GM06990 (cell line): ENCODE results near the gene ACSM2B.
"Not testable (repeated sequence)": the region's sequence is repeated elsewhere in the genome, so short reads cannot be mapped to it uniquely, and the experiment has no call there.

Experiments
- DNase-seq: peaks from one replicate; pipeline ENCODE4 v3.0.0-alpha.2; 2011; ENCODE audit not compliant: insufficient read length; ENCODE audit errors: extremely low read depth
- H3K27me3 ChIP-seq: replicated peaks from 2 replicates; pipeline ENCODE4 v1.6.0; 2011; ENCODE audit warnings: low read length; ENCODE audit not compliant: control insufficient read depth, insufficient read depth
- H3K36me3 ChIP-seq: 2 replicates; pipeline ENCODE4 v1.5.1; 2011; ENCODE audit warnings: low read length; ENCODE audit not compliant: control insufficient read depth, insufficient read depth
- H3K4me3 ChIP-seq: replicated peaks from 2 replicates; pipeline ENCODE4 v1.5.1; 2011; ENCODE audit warnings: low read depth, mild to moderate bottlenecking, control low read depth, low read length
- CTCF ChIP-seq: IDR thresholded peaks from 2 replicates; pipeline ENCODE4 v1.5.1; 2011; ENCODE audit warnings: low read length, control low read depth, mild to moderate bottlenecking, inconsistent platforms; ENCODE audit not compliant: insufficient read depth, poor library complexity, severe bottlenecking

ACSM2B gene

GRCh38 chr16:20598832-20599469 is 22.8 kb upstream of the ACSM2B start:
- no peak overlapping the region for H3K4me3 ChIP-seq
- no peaks in the 10 kb centered on the region for H3K36me3 ChIP-seq
- DNase-seq: no peak
- H3K27me3 ChIP-seq: no peaks in the 10 kb centered on the region
- no peak for TF ChIP-seq CTCF

GRCh38 chr16:20595694-20596093 is 19.5 kb upstream of the ACSM2B start:
- not testable (repeated sequence) for H3K27me3 ChIP-seq, DNase-seq, H3K36me3 ChIP-seq, H3K4me3 ChIP-seq

GRCh38 chr16:20595068-20595467 is 18.9 kb upstream of the ACSM2B start:
- not testable (repeated sequence) for H3K4me3 ChIP-seq, DNase-seq, H3K27me3 ChIP-seq, H3K36me3 ChIP-seq

GRCh38 chr16:20592780-20593179 is 16.6 kb upstream of the ACSM2B start:
- H3K36me3 ChIP-seq, H3K4me3 ChIP-seq, H3K27me3 ChIP-seq, DNase-seq: not testable (repeated sequence)

GRCh38 chr16:20589486-20589885 is 13.3 kb upstream of the ACSM2B start:
- DNase-seq, H3K4me3 ChIP-seq, H3K27me3 ChIP-seq, H3K36me3 ChIP-seq: not testable (repeated sequence)

- H3K4me3 ChIP-seq, DNase-seq, H3K27me3 ChIP-seq, H3K36me3 ChIP-seq: not testable (repeated sequence)
Measured at GRCh38 chr16:20587645-20588074, 11.5 kb upstream of the ACSM2B start.

- not testable (repeated sequence) for DNase-seq, H3K36me3 ChIP-seq, H3K27me3 ChIP-seq, H3K4me3 ChIP-seq
Measured at GRCh38 chr16:20586716-20587115, 10.5 kb upstream of the ACSM2B start.

- H3K4me3 ChIP-seq, H3K36me3 ChIP-seq, DNase-seq, H3K27me3 ChIP-seq: not testable (repeated sequence)
Measured at GRCh38 chr16:20586112-20586511, 9.9 kb upstream of the ACSM2B start.

GRCh38 chr16:20580487-20581259 is 4.5 kb upstream of the ACSM2B start:
- DNase-seq, H3K27me3 ChIP-seq, H3K36me3 ChIP-seq: not testable (repeated sequence)

GRCh38 chr16:20578091-20578490 is 1.9 kb upstream of the ACSM2B start:
- not testable (repeated sequence) for H3K27me3 ChIP-seq, H3K4me3 ChIP-seq, H3K36me3 ChIP-seq, DNase-seq

More at GRCh38 chr16:20580487-20581259, 4.5 kb upstream of the ACSM2B start:
- not testable (repeated sequence) for H3K4me3 ChIP-seq

GRCh38 chr16:20569117-20569651 is 7.0 kb downstream of the ACSM2B start:
- not testable (repeated sequence) for H3K36me3 ChIP-seq, H3K4me3 ChIP-seq, H3K27me3 ChIP-seq, DNase-seq
